GM19328 (cell line): ENCODE data around the gene RNF149.
"Not testable (repeated sequence)": the region's sequence is repeated elsewhere in the genome, so short reads cannot be mapped to it uniquely, and the experiment has no call there.

ENCODE experiments used
- ATAC-seq: cut with Tn5 transposase; IDR thresholded peaks from one replicate; pipeline ENCODE4 v1.9.1; 2021; ENCODE audit warnings: mild to moderate bottlenecking, moderate library complexity; ENCODE audit not compliant: unreplicated experiment

The RNF149 gene

GRCh38 chr2:101263377-101263800 lies 45.1 kb downstream of the RNF149 start:
- ATAC-seq: no peak

- ATAC-seq: no peak
Measured at GRCh38 chr2:101262142-101262541, 46.4 kb downstream of the RNF149 start.

GRCh38 chr2:101258804-101259203 lies 49.7 kb downstream of the RNF149 start:
- ATAC-seq: no peak

- no peak for ATAC-seq
Measured at GRCh38 chr2:101256316-101256715, 52.2 kb downstream of the RNF149 start.

GRCh38 chr2:101255501-101255900 lies 53.0 kb downstream of the RNF149 start:
- ATAC-seq: no peak

GRCh38 chr2:101253703-101254450 lies 54.6 kb downstream of the RNF149 start:
- ATAC-seq: no peak

GRCh38 chr2:101253013-101253702 lies 55.3 kb downstream of the RNF149 start:
- ATAC-seq: peak; percentile 58

- peak; percentile 81 for ATAC-seq
Measured at GRCh38 chr2:101252408-101253012, 56.0 kb downstream of the RNF149 start, which contains the start of gene CNOT11. TSS of gene CNOT11 (plus strand) at chr2:101252886. CDS start at chr2:101252965, 79 bp downstream.

- ATAC-seq: peak; percentile 44
Measured at GRCh38 chr2:101251844-101252407, 56.6 kb downstream of the RNF149 start.

- ATAC-seq: not testable (repeated sequence)
Measured at GRCh38 chr2:101251246-101251781, 57.2 kb downstream of the RNF149 start.

- no peak for ATAC-seq
Measured at GRCh38 chr2:101249826-101250225, 58.7 kb downstream of the RNF149 start.

- ATAC-seq: not testable (repeated sequence)
Measured at GRCh38 chr2:101248756-101249155, 59.7 kb downstream of the RNF149 start.

- ATAC-seq: not testable (repeated sequence)
Measured at GRCh38 chr2:101245468-101245867, 63.0 kb downstream of the RNF149 start.

GRCh38 chr2:101244899-101245298 lies 63.6 kb downstream of the RNF149 start:
- ATAC-seq: not testable (repeated sequence)

- not testable (repeated sequence) for ATAC-seq
Measured at GRCh38 chr2:101244373-101244772, 64.1 kb downstream of the RNF149 start.

- no peak for ATAC-seq
Measured at GRCh38 chr2:101241158-101241557, 67.3 kb downstream of the RNF149 start.

- ATAC-seq: not testable (repeated sequence)
Measured at GRCh38 chr2:101240694-101241093, 67.8 kb downstream of the RNF149 start.

GRCh38 chr2:101239760-101240118 lies 68.8 kb downstream of the RNF149 start:
- ATAC-seq: not testable (repeated sequence)

- no peak for ATAC-seq
Measured at GRCh38 chr2:101238930-101239759, 69.4 kb downstream of the RNF149 start.

- not testable (repeated sequence) for ATAC-seq
Measured at GRCh38 chr2:101237944-101238343, 70.6 kb downstream of the RNF149 start.
